ENCODE measurements around the gene NFIX.

DNA sequence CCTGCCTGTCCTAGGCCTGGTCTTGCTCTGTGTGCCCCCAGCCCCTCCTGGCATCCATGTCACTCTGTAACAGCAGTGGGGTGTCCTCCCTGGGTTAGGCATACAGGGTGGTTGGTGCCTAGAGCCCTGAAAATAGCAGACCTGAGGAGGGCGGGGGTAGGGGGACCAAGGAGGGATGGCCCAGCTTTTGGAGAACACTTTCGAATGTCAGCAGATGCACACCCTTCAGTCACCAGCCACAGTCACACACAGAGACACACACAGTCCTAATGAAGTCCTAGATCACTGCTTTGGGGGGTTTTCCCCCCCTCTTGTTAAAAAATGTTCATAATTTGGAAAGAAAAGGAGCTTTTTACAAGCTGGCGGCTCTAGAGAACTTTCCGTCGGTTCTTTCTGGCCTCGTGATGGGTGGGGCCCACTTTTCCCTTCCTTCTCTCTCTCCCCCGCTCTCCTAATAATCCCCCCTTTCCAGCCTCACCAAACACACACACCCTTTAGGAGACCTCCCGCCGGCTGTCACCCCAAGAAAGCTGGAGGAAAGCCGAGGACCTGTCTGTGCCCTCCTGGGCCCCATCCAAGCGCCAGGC is 59.4 kb downstream of the NFIX start:
- TF ChIP-seq, protein P1, sequence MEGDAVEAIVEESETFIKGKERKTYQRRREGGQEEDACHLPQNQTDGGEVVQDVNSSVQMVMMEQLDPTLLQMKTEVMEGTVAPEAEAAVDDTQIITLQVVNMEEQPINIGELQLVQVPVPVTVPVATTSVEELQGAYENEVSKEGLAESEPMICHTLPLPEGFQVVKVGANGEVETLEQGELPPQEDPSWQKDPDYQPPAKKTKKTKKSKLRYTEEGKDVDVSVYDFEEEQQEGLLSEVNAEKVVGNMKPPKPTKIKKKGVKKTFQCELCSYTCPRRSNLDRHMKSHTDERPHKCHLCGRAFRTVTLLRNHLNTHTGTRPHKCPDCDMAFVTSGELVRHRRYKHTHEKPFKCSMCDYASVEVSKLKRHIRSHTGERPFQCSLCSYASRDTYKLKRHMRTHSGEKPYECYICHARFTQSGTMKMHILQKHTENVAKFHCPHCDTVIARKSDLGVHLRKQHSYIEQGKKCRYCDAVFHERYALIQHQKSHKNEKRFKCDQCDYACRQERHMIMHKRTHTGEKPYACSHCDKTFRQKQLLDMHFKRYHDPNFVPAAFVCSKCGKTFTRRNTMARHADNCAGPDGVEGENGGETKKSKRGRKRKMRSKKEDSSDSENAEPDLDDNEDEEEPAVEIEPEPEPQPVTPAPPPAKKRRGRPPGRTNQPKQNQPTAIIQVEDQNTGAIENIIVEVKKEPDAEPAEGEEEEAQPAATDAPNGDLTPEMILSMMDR (conservative IDR thresholded peaks at IDR 0.05) = no peak
- no peak for TF ChIP-seq ZFX (IDR thresholded peaks at IDR 0.05)

Measured in C4-2B (cell line).